ENCODE measurements around the gene ATG4D. TPM values are rescaled to one million over a fixed set of nuclear protein-coding genes. Genes with fewer than 3 reads are reported as not detected.

Gene ATG4D
- total and polyA plus RNA-seq, 3 donors from 2014 or later: 80.5 to 167 (median 97.1) TPM

GRCh38 chr19:10508707-10509106 is 35.0 kb upstream of the ATG4D start:
- no peak for TF ChIP-seq POLR2A (IDR thresholded peaks at IDR 0.05)
- no peak for TF ChIP-seq CTCF (IDR thresholded peaks at IDR 0.05)
- Histone ChIP-seq H3K27me3 (no peaks in the 10 kb centered on the region), H3K9me3 (no peaks in the 10 kb centered on the region), H3K4me1 (peaks cover 4% of the 10 kb centered on the region), H3K36me3 (ENCODE audit: low read depth, missing control alignments) (no peaks in the 10 kb centered on the region), H3K27ac (no peak overlapping the region), H3K4me3 (no peak overlapping the region)
- no peak for DNase-seq
- intact Hi-C loops (cut with DNase I; ENCODE audit: low total_unique reads): no loop called here
- WGBS, 2 donors: 92 to 95% methylated on average over 3 of the region's 3 CpGs

DNA sequence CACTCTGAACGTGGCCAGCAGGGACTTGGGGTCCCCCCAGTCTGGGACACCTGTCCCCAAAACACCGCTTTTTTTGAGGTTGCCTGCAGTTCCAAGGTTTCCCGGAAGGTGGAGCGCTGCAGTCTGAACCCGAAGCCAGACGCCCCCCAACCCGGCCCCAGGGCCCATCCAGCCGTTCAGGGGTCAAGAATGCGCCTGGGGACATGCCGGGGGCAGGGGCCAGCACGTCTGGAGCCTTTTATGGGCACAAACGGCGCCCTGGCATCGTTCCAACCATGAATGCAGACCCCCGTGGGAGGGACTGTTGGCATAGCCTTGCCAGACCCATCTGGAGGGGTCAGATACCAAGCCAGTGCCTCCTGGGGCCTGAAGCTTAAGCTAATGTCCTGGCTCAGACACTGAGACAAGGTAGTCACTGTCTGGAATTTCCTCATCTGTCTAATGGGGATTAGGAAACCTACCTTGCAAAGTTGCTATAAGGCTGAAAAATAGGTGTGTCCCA is 33.4 kb upstream of the ATG4D start:
- 14 to 33% methylated on average over 2 to 11 of the region's 15 CpGs for WGBS, 2 donors
- intact Hi-C loops (cut with DNase I; ENCODE audit: low total_unique reads): no loop called here
- H3K27me3 ChIP-seq: no peaks in the 10 kb centered on the region

DNA sequence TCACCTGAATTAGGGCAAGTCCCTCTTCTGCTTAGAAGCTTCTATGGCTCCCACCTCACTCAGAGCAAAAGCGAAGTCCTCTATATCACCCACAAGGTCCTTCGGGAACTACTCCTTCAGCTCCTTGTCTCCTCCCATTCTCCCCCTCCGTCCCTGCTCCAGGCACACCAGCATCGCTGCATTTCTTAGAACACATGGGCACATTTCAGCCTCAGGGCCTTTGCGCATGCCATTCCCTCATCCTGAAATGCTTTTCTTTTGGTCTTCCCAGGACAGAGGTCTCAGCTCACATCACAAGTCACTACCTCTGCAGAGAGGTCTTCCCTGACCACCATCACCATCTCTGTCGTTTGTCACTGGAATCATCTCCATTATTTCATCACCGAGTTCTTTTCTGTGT is 30.5 kb upstream of the ATG4D start:
- Histone ChIP-seq H3K36me3 (ENCODE audit: low read depth, missing control alignments) (no peaks in the 10 kb centered on the region), H3K4me1 (peaks cover 8% of the 10 kb centered on the region), H3K9me3 (no peaks in the 10 kb centered on the region), H3K27ac (no peak overlapping the region), H3K27me3 (no peaks in the 10 kb centered on the region), H3K4me3 (no peak overlapping the region)
- DNase-seq: no peak
- 71 to 82% methylated on average over 7 of the region's 7 CpGs for WGBS, 2 donors
- intact Hi-C loops (cut with DNase I; ENCODE audit: low total_unique reads): no loop called here
- TF ChIP-seq CTCF (IDR thresholded peaks at IDR 0.05): no peak
- no peak for TF ChIP-seq POLR2A (IDR thresholded peaks at IDR 0.05)

More for the DNA sequence above, 33.4 kb upstream of the ATG4D start:
- H3K4me1 ChIP-seq: no peaks in the 10 kb centered on the region
- no peaks in the 10 kb centered on the region for H3K9me3 ChIP-seq
- no peak overlapping the region for H3K27ac ChIP-seq
- no peak overlapping the region for H3K4me3 ChIP-seq
- TF ChIP-seq POLR2A (IDR thresholded peaks at IDR 0.05): no peak
- TF ChIP-seq CTCF (IDR thresholded peaks at IDR 0.05): peak in 2 of 3 experiments; percentile 30 to 68
- H3K36me3 ChIP-seq (ENCODE audit: low read depth, missing control alignments): no peaks in the 10 kb centered on the region
- no peak for DNase-seq

- intact Hi-C loops (cut with DNase I; ENCODE audit: low total_unique reads): no loop called here
- no peak for TF ChIP-seq POLR2A (IDR thresholded peaks at IDR 0.05)
- TF ChIP-seq CTCF (IDR thresholded peaks at IDR 0.05): no peak
- 28 to 60% methylated on average over 1 to 63 of the region's 107 CpGs for WGBS, 2 donors
- Histone ChIP-seq H3K27me3 (no peaks in the 10 kb centered on the region), H3K36me3 (ENCODE audit: low read depth, missing control alignments) (no peaks in the 10 kb centered on the region), H3K4me1 (peaks cover 13% of the 10 kb centered on the region), H3K9me3 (no peaks in the 10 kb centered on the region), H3K4me3 (peak overlapping the region; percentile 18 to 38), H3K27ac (no peak overlapping the region)
- DNase-seq: no peak
Measured at GRCh38 chr19:10514211-10515145, 29.2 kb upstream of the ATG4D start.

All from testis (tissue), 3 donors.